Stimulated activated CD8-positive, alpha-beta memory T cell treated with anti-CD3 and anti-CD28 coated beads, Interleukin-12 subunit alpha, Interleukin-12 subunit beta, amount 100 ng/mL, for 24 hours (primary cell): ENCODE data around the gene FOXO6.

Experiments used
- DNase-seq: peaks from one replicate; pipeline ENCODE4 v3.0.0-alpha.2; 2020; ENCODE audit errors: extremely low read depth

FOXO6 gene

DNA sequence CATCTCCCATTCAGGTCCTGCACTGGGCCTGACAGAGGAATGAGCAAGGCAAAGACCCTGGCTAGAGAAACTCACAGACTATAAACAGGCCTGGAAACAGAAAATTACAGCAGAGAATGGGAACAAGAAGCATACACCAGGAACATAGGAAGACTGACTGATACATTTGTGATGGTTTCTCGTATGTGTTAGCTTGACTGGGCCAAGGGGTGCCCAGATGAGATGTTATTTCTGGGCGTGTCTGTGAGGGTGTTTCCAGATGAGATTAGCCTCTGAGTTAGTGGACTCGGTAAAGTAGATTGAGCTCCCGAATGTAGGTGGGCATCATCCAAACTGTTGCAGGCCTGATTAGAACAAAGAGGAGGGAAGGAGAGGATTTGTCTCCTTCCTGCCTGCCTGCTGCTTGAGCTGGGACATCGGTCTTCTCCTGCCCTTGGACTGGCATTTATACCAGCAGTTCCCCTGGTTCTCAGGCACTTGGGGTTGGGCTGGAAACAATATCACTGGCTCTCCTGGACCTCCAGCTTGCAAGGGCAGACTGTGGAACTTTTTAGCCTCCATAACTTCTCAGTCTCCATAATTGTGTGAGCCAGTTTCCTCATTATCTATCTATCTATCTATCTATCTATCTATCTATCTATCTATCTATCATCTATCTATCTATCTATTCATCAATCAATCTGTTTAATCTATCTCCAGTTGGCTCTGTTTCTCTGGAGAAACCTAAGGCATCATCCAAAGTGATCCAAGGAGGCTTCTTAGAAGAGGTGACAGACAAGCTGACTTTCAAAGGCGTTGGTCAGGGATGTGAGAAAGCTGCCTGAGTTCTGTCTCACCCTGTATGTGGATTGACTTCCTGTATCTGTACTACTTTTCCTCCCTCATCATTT lies 9.7 kb upstream of the FOXO6 start:
- DNase-seq = no peak

DNA sequence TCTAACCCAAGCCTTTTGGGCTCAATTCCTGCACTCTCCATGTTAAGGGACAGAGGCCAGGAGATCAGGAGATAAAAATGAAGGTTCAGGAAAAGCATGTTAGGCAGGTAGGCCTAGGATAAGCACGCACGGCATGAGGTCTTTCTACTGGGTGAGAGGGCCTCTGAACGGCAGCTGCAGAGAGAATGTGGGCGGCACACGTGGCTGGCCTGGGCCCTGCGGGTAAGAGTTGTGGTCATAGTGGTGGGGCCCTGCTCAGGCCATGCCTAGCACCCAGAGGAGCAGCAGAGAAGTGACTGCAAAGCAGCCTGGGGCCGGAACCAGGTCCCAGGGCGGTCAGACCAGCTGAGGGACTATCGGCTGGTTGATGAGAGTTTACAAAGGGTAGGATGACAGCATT lies 7.5 kb upstream of the FOXO6 start:
- DNase-seq = no peak

DNA sequence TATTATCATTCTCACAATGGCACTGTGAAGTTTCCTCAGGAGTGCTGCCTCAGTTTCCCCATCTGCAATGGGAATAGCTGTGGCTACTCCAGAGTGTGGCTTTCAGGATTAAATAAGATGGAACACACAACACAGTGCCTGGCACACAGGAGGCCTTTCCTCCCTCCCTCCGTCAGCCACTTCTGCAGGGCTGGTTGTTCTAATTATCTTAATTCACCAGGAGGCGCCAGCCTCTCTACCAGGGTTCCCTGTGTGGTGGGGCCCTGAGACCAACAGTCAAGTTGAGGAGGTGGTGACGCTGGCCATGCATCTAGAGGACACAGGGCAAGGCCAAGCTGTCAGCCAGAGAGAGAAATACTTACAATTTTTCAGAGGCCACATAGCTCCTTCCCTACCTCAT lies 6.3 kb upstream of the FOXO6 start:
- no peak for DNase-seq

DNA sequence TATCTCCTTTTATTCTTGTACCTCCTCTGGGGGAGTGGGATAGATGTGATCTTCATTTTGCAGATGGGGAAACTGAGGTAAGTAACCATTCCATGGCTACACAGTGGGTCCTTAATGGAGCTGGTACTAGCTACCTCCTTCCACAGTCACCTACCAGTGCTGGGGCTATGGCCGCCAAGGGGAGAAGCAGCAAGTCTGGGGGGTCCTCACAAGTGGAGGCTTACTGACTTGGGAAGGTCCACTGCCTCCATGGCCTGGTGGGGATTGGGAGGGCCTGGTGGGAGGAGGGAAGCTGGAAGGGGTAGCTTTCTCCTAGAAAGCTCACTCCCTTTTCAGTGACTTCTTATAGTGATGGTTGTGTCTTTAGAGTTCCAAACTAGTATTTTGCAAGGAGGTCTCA lies 5.9 kb upstream of the FOXO6 start:
- no peak for DNase-seq

DNA sequence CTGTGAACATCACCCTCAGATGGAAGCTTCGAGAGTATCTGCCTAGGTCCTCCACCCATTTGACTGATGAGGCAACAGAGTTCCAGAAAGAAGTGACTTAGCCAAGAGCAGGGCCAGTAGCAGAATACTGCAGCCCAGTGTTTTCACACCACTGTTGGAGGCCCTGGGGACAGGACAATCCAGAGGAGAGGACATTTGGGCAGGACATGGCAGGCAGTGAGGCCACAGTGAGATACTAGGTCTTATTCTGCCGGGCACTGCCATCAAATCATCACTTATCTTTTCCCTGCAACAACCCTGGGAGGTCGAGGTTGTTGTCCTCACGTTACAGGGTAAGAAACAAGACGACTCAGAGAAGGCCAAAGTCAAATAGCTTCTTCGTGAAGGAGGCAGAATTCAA lies 5.5 kb upstream of the FOXO6 start:
- DNase-seq = no peak

DNA sequence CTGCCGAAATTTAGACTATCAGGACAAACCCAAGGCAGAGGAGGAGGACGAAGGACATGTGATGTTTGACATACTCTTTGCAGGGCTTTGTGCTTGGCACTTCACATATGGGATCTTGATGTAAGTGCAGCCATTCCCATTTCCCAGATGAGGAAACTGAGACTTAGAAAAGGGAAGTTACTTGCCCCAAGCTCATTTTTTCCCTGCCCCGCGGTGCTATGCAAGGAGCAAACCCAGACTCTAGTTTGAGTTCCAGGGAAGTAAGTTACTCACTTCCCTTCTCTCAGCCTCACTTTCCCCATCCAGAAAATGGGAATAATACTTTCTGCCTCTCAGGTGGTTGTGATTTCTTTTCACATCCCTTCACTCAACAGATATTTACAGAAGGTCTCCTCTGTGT lies 4.5 kb upstream of the FOXO6 start:
- no peak for DNase-seq

DNA sequence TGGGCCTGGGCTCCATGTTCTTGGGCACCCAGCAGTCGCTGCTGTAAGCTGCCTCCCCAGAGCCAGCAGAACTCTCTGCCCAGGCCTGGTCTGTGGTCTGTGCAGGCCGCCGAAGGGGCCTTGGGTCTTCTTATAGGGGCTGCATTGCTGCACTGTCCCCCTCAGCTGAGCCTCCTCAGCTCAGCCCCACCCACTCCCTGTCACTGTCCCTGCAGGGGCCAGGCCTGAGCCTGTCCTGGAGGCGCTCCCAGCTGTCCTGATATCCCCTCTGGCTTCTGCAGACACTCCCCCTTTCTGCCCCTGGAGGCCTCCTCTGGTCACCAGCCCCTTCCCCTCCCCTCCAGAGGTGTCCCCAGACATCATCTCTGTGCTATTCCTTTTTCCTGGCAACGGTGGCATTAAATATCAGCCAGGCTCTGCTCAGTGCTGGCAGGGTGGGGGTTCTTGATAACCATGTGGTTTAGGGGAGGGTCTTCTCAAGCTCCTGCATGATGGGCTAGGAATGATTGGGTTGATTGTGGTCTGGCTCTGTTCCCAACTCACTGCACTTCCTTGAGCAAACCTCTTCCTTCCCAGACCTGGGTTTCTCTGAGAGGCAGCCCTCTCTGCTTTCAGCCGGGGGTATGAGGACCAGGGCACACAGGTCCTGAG lies 3.7 kb upstream of the FOXO6 start:
- DNase-seq = no peak

DNA sequence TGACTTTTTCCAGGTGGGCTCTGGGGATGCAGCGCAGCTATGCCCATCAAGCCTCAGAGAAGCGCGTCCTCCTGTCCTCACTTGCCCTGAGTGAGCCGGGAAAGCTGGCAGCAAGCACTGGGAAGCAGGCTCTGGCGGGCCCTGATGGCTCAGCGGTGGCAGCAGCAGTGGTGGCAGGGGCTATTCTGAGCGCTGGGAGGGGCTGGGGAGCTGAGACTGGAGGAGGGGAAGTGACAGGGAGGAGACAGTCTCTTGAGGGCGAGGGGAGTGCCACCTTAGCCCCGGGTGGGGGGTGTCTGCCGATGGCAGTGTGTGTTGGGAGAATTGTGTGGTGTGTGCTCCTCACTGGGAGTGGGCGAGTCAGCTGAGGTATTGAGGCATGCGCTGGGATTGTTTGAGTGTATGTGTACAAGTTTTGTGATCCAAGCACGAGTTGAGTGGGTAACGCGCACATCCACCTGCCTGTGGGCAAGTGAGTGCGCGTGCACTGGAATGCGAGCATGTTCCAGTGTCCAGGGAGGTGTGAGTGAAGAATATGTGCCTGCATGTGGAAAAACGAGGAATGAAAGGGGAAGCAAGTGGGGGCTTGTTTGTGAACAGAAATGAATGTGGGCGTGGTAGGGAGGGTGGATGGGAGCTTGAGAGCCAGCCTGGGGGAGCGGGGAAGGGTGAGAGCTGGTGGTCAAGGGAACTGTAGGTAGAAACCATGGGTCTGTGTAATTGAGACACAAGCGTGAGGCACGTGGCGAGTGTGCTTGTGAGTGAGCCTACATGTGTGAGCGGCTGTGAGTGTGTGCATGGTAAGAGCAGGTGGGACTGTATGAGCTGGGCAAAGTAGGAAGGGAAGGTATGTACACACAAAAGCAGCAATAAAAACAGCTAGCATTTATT lies 2.9 kb upstream of the FOXO6 start:
- no peak for DNase-seq

DNA sequence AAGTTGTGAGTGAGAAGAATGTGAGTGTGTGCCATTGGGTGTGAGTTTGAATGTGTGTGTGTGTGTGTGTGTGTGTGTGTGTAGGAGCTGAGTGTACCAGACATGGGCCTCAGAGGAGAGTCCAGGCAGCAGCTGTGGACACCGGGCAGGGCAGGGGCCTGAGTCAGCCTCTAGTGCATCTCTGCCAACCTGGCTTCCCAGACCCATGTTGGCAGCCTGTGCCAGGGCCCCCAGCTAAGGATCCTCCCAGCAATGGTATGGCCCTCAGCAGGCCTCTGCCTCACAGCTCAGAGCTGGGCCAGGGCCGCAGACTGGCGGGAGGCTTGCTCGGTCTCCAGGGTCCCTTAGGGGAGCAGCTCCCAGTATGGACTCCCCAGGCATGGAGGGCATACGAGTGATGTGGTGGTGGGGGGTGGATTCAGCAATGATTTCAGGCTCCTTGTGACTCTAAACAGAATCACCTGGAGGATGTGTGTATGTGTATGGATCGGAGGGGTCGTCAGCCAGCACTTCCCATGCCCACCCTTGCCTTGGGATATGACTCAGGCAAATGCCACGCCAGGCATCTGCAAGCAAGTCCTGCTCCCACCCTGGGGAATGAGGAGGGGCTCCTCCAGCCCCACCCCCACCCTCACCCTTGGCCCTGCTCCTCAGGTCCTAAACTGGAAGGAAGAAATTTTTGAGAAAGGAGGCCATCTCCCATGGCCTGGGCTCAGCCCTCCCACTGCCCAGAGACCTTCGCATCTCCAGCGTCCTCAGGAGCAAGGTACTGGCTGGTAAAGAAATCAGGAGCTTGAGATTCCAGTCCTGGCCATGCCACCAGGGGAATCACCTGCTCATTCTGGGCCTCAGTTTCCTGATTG lies 1.8 kb upstream of the FOXO6 start:
- no peak for DNase-seq

DNA sequence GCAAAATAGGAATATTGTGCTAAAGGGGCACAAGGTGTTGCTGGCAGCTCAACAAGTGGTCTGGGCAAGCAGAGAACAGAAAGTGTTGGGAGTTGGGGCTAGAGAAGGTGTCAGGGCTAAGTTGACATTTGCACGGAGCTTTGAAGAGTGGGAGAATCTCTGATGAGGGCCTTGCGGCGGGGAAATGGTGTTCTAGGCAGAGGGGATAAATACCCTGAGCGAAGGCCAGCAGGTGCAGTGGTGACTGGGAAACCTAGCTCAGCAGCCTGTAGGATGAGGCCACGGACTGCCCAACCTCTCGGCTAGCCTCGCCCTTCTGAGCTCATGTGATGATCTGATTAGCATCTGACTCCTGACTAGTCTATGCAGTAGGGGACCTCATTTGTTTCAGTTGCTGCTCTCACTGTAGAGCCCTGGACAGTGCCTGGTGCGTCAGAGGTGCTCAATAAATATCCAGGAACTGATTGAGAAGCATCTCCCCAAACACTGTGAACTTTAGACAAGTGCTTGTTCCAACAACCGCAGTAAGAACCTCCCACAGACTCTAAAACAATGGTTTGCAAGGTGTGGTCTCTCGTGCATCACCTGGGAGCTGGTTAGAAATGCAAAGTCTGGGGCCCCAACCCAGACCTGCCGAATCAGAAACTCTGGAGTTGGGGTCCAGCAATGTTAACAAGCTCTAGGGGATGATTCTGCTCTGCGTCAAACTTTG lies 1.0 kb upstream of the FOXO6 start:
- DNase-seq = no peak

DNA sequence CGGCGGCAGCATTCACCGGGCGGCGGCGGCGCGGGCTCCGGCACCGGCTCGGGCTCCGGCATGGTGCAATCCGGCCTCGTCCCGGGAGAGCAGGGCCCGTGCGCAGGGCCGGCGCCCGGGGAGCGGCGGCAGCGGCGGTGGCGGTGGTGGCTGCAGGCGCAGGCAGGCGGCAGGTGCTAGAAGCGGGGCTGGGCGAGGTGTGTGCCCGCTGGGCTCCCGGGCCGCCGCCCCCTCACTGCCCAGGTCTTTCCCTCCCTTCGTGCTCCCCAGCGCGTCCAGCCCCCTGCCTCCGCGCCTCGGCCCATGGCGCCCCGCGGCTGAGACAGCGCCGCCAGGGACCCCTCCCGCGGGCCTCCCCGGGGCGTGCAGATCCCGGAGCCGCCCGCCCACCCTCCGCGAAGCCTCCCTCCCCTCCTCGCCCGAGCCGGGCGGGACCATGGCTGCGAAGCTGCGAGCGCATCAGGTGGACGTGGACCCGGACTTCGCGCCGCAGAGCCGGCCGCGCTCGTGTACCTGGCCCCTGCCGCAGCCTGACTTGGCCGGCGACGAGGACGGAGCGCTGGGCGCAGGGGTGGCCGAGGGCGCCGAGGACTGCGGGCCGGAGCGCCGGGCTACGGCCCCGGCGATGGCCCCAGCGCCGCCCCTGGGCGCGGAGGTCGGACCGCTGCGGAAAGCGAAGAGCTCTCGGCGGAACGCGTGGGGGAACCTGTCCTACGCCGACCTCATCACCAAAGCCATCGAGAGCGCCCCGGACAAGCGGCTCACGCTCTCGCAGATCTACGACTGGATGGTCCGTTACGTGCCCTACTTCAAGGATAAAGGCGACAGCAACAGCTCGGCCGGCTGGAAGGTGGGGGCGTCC lies 492 bp downstream of the FOXO6 start:
- DNase-seq = no peak

DNA sequence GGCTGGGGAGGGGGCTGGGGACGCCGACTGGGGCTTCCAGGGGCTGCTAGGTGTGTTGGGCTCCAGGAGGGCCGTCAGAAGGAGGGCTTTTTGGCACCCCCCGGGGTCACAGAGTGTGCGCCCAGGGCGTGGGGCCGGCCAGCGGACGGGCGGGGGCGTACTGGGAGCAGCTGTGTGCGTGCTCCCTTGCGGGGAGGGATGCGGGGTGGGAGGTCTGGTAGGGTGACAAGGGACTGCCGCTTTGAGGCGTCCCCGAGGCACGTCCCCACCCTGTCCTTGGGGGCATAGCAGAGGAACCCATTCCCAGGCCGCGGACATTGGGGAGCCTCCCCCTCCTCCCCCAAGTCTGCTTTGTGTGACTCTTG lies 1.1 kb downstream of the FOXO6 start:
- DNase-seq = no peak

DNA sequence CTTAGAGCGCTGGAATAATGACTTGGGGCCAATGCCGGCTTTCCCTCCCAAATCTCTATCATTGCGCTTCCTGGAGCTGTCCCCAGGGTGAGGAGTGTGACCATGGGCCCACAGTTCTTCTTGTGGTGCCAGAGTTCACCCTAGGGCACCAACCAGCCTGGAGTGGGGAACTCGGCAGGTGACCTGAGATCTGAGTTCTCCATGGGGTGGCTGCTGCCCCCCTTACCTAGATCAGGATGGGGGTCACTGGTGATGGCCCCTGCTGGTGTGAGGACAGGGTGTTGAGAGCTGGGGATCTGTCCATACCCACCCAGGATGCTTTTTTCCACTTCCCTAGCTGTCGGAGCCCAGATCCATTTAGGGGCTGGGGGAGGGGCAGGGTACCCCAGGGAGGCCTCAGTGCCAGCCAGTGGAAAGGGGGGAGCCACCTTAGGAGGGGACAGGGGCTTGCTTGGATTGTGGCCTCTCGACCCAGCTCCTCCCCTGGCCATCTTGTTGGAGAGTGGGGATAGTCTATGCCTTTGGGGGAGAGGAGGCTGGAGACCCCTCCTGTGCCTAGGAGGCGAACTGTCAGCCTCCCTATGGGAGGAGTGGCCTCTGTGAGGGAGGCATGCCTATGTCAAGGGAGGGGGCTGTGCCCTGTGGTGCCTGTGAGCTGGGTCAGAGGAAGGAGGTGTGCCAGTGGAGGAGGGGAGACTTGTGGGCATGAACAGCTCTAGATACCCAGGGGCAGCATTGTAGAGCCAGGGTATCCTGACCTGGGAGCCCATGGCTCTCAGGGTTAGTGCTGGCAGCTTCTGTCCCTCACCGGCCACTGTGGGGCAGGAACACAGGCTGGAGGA lies 1.7 kb downstream of the FOXO6 start:
- no peak for DNase-seq

DNA sequence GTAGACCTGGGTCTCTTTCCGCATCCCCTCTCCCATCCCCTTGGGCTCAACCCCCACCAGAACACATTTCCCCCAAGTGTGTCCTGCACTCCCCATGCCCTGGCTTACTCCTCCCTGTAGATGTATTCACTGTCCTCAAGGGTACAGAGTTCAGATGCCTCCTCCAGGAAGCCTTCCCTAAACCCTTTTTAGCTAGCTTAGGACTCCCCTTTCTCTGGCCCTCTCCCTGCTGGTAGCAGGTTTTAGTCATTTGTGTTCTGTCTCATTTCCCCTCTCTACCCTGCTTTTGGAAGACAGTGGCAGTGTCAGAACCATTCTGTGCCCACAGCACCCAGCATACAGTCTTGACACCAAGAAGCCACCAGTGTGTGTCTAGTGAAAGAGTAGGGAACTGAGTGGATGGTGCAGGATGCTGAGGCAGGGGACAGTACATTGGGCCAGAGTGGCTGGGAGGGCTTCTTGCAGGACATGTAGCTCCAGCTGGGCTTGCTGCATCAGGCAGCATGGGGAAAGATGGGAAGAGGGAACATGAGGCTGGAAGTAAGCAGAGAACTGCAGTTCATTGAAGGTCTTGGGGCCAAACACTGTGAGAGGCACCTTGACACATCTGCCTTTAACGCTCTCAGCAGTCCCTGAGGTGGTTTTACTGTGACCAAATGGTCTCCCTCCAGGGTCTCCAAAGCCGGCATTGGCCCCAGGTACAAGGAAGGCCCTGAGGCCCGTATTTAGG lies 2.5 kb downstream of the FOXO6 start:
- no peak for DNase-seq

DNA sequence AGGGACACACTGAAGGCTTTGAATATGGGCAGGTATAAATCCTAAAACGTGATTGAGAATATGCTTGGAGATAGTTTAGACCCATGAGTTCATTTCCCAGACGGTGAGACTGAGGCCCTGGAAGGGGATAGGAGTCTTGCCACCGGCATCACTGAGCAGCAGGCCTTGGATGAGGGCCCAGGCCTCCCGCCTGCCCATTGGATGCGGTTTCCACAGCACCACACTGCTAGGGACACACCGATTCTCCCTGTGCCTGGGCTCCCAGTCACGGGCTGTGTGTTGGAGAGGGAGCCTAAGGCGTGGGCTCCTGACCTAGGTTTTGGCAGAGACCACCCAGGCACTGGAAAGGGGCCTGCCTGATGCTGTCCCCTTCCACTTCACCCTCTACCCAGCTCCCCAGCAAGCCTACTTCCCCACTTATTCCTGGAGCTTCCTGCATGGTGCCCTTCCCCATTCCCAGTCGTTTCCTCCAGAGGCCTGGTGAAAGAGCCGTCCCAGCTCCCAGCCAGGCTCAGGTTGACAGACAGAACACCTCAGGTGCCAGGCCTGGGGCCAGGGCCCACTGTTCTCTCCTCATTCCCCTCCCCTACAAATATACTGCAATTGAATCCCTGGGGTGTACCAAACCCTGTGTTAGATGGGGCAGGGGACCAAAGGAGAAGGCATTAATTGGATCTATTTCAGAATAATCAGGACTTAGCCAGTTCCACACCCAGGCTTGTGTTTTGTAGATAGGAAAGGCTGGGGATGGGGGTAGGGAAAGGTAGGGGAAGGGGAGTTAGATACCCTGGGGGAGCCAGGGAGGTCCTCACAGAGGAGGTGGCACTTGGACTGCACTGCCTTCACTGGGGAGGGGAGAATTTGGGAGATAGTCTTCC lies 3.4 kb downstream of the FOXO6 start:
- no peak for DNase-seq

DNA sequence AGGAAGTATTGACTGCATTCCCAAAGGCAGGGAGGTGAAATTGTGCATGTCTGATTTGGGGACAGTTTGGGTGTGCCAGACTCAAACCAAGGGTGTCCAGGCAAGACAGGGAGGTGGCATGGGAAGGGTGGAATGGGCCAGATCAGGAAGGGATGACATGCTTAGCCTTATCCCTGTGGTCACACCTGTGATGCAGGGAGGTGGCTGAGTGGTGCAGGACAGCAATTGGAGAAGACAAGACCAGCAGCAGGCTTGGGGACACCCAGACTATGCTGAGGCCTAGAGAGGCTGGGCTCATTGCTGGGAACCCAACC lies 4.0 kb downstream of the FOXO6 start:
- no peak for DNase-seq

DNA sequence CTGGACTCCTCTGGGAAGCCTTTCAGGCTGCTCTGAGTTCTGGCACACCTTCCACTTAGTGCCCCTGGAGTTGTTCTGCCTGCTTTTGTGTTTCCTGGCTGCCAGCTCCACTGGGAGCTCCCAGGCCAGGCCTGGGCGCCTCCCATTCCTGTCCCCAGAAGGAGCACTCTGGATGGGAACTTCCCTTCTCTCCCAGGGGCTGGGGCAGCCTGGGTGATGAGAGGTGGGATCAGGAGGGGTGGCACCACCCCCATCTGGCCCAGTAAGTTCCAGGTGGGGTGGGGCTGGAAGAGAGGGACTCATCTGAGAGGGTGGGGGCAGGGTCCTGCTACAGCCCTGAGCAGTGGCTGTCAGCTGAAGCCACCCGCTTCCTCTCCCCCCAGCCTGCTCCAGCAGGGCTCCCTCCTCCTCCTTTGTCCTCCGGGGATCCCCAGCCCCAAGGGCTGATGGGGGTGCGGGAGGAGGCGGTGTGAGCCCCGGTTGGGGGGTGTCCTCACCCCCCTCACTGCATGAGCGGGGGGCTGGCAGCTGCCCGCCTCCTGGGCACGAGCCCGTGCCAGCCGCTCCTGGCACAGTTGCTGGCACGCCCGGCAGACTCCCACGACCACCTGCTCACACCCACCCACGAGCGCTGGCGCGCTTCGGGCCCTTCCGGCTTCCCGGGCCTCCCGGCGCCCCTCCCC lies 4.7 kb downstream of the FOXO6 start:
- no peak for DNase-seq
